ENCODE results near the gene NMNAT2.
A peak's percentile ranks its signal among the peaks of the same experiment; 100 is the strongest.
"Not testable (repeated sequence)": the region's sequence is repeated elsewhere in the genome, so short reads cannot be mapped to it uniquely, and the experiment has no call there.

NMNAT2 gene

GRCh38 chr1:183417772-183418491 is at the start of gene NMNAT2:
TSS of gene NMNAT2 (minus strand) at chr1:183418380. CDS start at chr1:183418267, 113 bp downstream.
- DNase-seq: peak; percentile 51 to 91 (median 72)
- intact Hi-C loops (cut with DNase I): no loop called here

- no peak for DNase-seq
- intact Hi-C loops (cut with DNase I): no loop called here
Measured at GRCh38 chr1:183467687-183468086, 49.5 kb upstream of the NMNAT2 start.

- intact Hi-C loops (cut with DNase I): no loop called here
- DNase-seq: no peak
Measured at GRCh38 chr1:183466781-183467180, 48.6 kb upstream of the NMNAT2 start.

GRCh38 chr1:183463566-183463965 is 45.4 kb upstream of the NMNAT2 start:
- intact Hi-C loops (cut with DNase I): no loop called here
- DNase-seq: no peak

- intact Hi-C loops (cut with DNase I): no loop called here
- DNase-seq: no peak
Measured at GRCh38 chr1:183461350-183461749, 43.2 kb upstream of the NMNAT2 start.

GRCh38 chr1:183460596-183460995 is 42.4 kb upstream of the NMNAT2 start:
- no peak for DNase-seq
- intact Hi-C loops (cut with DNase I): no loop called here

GRCh38 chr1:183457449-183457848 is 39.3 kb upstream of the NMNAT2 start:
- intact Hi-C loops (cut with DNase I): no loop called here
- no peak for DNase-seq

GRCh38 chr1:183456826-183457225 is 38.6 kb upstream of the NMNAT2 start:
- DNase-seq: no peak
- intact Hi-C loops (cut with DNase I): no loop called here

GRCh38 chr1:183454377-183454776 is 36.2 kb upstream of the NMNAT2 start:
- intact Hi-C loops (cut with DNase I): no loop called here
- DNase-seq: no peak

- intact Hi-C loops (cut with DNase I): no loop called here
- no peak for DNase-seq
Measured at GRCh38 chr1:183450093-183450492, 31.9 kb upstream of the NMNAT2 start.

- DNase-seq: no peak
- intact Hi-C loops (cut with DNase I): no loop called here
Measured at GRCh38 chr1:183449223-183449770, 31.1 kb upstream of the NMNAT2 start.

- intact Hi-C loops (cut with DNase I): no loop called here
- DNase-seq: no peak
Measured at GRCh38 chr1:183444243-183444642, 26.1 kb upstream of the NMNAT2 start.

- intact Hi-C loops (cut with DNase I): no loop called here
- DNase-seq: no peak
Measured at GRCh38 chr1:183443466-183443865, 25.3 kb upstream of the NMNAT2 start.

GRCh38 chr1:183443011-183443410 is 24.8 kb upstream of the NMNAT2 start:
- DNase-seq: no peak
- intact Hi-C loops (cut with DNase I): no loop called here

GRCh38 chr1:183438060-183438459 is 19.9 kb upstream of the NMNAT2 start:
- no peak for DNase-seq
- intact Hi-C loops (cut with DNase I): no loop called here

GRCh38 chr1:183435497-183435896 is 17.3 kb upstream of the NMNAT2 start:
- no peak for DNase-seq
- intact Hi-C loops (cut with DNase I): no loop called here

- DNase-seq: no peak
- intact Hi-C loops (cut with DNase I): no loop called here
Measured at GRCh38 chr1:183433703-183434102, 15.5 kb upstream of the NMNAT2 start.

- intact Hi-C loops (cut with DNase I): no loop called here
- no peak for DNase-seq
Measured at GRCh38 chr1:183432548-183432875, 14.3 kb upstream of the NMNAT2 start.

GRCh38 chr1:183431840-183432547 is 13.8 kb upstream of the NMNAT2 start:
- intact Hi-C loops (cut with DNase I): no loop called here
- DNase-seq: no peak

GRCh38 chr1:183427591-183427990 is 9.4 kb upstream of the NMNAT2 start:
- intact Hi-C loops (cut with DNase I); DNase-seq: not testable (repeated sequence)

GRCh38 chr1:183424691-183425090 is 6.5 kb upstream of the NMNAT2 start:
- intact Hi-C loops (cut with DNase I): no loop called here
- DNase-seq: no peak

Measured in head of caudate nucleus (tissue), 42 donors.